ENCODE data around the gene PPP3R1.

DNA sequence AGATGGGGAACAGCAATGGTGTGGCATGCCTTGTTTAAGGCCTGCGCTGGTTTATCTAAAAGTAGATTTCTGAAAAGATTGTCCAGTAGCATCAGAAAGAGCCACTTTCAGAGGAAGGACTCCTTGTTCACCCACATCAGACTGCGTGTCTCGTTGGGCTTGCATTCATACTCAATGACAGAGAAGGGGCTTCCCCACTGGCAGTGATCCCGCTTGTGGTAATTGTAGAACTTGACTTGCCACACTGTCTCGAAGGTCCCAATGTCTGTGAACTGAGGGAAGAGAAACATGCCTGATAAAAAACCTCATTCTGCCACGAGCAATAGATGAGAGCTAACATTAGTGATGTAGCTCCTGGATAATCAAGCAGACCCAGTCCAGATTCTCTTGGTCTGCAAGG lies 41.4 kb upstream of the PPP3R1 start:
- TF ChIP-seq EZH2phosphoT487 (conservative IDR thresholded peaks at IDR 0.05; ENCODE audit: low read length), result no peak
- TF ChIP-seq, protein P1, sequence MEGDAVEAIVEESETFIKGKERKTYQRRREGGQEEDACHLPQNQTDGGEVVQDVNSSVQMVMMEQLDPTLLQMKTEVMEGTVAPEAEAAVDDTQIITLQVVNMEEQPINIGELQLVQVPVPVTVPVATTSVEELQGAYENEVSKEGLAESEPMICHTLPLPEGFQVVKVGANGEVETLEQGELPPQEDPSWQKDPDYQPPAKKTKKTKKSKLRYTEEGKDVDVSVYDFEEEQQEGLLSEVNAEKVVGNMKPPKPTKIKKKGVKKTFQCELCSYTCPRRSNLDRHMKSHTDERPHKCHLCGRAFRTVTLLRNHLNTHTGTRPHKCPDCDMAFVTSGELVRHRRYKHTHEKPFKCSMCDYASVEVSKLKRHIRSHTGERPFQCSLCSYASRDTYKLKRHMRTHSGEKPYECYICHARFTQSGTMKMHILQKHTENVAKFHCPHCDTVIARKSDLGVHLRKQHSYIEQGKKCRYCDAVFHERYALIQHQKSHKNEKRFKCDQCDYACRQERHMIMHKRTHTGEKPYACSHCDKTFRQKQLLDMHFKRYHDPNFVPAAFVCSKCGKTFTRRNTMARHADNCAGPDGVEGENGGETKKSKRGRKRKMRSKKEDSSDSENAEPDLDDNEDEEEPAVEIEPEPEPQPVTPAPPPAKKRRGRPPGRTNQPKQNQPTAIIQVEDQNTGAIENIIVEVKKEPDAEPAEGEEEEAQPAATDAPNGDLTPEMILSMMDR (IDR thresholded peaks at IDR 0.05; ENCODE audit: insufficient read depth, low read length, poor library complexity, severe bottlenecking), result no peak

All from SU-DHL-6 (cell line).